ENCODE data around the gene FOXO4. TPM values are rescaled to one million over a fixed set of nuclear protein-coding genes. Genes with fewer than 3 reads are reported as not detected.

FOXO4 gene
- total RNA-seq, 6 experiments from 2014 or later: 4.0 to 8.1 (median 6.0) TPM

DNA sequence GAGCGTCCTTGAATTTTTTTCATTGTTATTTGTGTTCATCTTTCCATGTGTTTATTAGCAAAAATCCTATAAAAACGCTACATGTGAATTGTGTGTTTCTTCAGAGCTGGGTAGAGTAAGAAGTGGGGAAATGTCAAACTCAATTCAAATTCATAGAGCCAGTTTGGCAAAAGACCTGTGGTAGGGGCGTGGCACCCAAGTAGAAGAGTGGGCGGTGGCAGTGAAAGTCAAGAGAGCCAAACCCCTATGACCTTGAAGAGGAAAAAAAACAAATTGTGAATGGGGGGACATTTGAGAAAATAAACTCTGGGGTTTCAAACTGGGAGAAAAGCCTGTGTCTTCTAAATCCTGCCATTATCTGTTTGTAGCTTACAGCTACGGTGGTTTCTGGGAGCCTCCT is 4.4 kb upstream of the FOXO4 start:
- Mint-ChIP-seq H3K27ac (no peak overlapping the region), H3K4me3 (no peak overlapping the region), H3K9me3 (no peaks in the 10 kb centered on the region), H3K36me3 (ENCODE audit: low read depth) (no peaks in the 10 kb centered on the region), H3K27me3 (ENCODE audit: insufficient read depth) (no peaks in the 10 kb centered on the region; the same call in none of the 2 replicates), H3K4me1 (ENCODE audit: low read depth) (peaks cover 7% of the 10 kb centered on the region; the same call in 1 of the 2 replicates)
- no peak for DNase-seq
- TF ChIP-seq, protein P1, sequence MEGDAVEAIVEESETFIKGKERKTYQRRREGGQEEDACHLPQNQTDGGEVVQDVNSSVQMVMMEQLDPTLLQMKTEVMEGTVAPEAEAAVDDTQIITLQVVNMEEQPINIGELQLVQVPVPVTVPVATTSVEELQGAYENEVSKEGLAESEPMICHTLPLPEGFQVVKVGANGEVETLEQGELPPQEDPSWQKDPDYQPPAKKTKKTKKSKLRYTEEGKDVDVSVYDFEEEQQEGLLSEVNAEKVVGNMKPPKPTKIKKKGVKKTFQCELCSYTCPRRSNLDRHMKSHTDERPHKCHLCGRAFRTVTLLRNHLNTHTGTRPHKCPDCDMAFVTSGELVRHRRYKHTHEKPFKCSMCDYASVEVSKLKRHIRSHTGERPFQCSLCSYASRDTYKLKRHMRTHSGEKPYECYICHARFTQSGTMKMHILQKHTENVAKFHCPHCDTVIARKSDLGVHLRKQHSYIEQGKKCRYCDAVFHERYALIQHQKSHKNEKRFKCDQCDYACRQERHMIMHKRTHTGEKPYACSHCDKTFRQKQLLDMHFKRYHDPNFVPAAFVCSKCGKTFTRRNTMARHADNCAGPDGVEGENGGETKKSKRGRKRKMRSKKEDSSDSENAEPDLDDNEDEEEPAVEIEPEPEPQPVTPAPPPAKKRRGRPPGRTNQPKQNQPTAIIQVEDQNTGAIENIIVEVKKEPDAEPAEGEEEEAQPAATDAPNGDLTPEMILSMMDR (IDR thresholded peaks at IDR 0.05): no peak

DNA sequence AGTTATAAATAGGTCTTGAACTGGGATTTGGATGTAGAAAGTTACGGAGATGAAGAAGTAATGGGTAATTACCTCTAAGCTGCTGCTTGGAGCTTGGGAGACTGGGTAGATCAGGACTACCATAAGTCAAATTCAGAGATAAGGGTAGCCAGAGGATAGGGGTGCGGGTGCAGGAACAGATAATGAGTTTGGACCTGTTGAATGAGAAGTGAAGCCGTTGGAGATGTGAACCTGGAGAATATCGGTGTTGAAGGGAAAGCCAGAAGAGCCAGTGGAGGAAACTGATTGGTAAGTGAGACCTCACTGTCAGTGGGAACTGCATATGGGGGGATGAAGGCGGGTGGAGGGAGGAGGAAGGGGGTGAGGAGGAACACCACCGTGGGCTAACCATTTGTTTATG is 618 bp upstream of the FOXO4 start:
- Mint-ChIP-seq H3K9me3 (no peaks in the 10 kb centered on the region), H3K4me3 (peak overlapping the region; percentile 98), H3K27ac (no peak overlapping the region), H3K36me3 (ENCODE audit: low read depth) (no peaks in the 10 kb centered on the region), H3K27me3 (ENCODE audit: insufficient read depth) (no peaks in the 10 kb centered on the region; the same call in 1 of the 2 replicates), H3K4me1 (ENCODE audit: low read depth) (peaks cover 7% of the 10 kb centered on the region; the same call in 1 of the 2 replicates)
- DNase-seq: no peak
- TF ChIP-seq, protein P1 (IDR thresholded peaks at IDR 0.05): no peak

DNA sequence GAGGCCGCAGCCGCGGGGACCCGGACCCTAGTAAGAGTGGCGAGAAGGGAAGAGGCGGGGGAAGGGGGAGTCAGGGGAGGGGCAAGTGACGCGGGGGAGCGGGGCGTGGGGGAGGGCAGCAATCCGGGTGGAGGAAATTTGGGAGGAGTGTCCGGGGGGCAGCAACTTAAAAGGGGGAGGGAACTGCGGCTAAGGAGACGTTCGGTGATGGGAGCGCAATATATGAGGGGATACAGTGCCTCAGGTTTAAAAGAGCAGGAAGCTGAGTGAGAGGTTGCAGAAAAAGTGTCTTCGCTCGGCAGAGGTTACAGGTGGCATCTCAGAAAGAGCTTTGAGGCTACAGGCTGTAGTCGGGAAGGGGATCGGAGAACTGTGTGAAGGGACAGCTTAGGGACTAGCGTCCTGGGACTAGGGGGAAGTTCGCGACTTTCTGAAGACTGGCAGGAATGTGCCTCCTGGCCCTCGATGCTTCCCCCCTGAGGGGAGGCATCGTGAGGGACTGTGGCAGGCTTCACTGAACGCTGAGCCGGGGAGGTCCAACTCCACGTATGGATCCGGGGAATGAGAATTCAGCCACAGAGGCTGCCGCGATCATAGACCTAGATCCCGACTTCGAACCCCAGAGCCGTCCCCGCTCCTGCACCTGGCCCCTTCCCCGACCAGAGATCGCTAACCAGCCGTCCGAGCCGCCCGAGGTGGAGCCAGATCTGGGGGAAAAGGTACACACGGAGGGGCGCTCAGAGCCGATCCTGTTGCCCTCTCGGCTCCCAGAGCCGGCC is 519 bp downstream of the FOXO4 start:
- peaks cover 7% of the 10 kb centered on the region; the same call in 1 of the 2 replicates for H3K4me1 Mint-ChIP-seq (ENCODE audit: low read depth)
- no peaks in the 10 kb centered on the region; the same call in 1 of the 2 replicates for H3K27me3 Mint-ChIP-seq (ENCODE audit: insufficient read depth)
- peak overlapping the region; percentile 55 for H3K27ac Mint-ChIP-seq
- H3K36me3 Mint-ChIP-seq (ENCODE audit: low read depth): no peaks in the 10 kb centered on the region
- no peaks in the 10 kb centered on the region for H3K9me3 Mint-ChIP-seq
- peak overlapping the region; percentile 98 for H3K4me3 Mint-ChIP-seq
- TF ChIP-seq, protein P1 (IDR thresholded peaks at IDR 0.05): no peak
- DNase-seq: no peak

DNA sequence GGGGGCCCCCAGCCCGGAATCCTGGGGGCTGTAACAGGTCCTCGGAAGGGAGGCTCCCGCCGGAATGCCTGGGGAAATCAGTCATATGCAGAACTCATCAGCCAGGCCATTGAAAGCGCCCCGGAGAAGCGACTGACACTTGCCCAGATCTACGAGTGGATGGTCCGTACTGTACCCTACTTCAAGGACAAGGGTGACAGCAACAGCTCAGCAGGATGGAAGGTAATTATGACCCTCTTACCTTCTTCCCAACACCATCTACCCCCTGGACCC is 1.0 kb downstream of the FOXO4 start:
- no peaks in the 10 kb centered on the region for H3K9me3 Mint-ChIP-seq
- H3K4me3 Mint-ChIP-seq: peak overlapping the region; percentile 98
- TF ChIP-seq, protein P1 (IDR thresholded peaks at IDR 0.05): no peak
- no peaks in the 10 kb centered on the region; the same call in 1 of the 2 replicates for H3K27me3 Mint-ChIP-seq (ENCODE audit: insufficient read depth)
- no peak overlapping the region for H3K27ac Mint-ChIP-seq
- peaks cover 7% of the 10 kb centered on the region; the same call in 1 of the 2 replicates for H3K4me1 Mint-ChIP-seq (ENCODE audit: low read depth)
- no peaks in the 10 kb centered on the region for H3K36me3 Mint-ChIP-seq (ENCODE audit: low read depth)
- no peak for DNase-seq

DNA sequence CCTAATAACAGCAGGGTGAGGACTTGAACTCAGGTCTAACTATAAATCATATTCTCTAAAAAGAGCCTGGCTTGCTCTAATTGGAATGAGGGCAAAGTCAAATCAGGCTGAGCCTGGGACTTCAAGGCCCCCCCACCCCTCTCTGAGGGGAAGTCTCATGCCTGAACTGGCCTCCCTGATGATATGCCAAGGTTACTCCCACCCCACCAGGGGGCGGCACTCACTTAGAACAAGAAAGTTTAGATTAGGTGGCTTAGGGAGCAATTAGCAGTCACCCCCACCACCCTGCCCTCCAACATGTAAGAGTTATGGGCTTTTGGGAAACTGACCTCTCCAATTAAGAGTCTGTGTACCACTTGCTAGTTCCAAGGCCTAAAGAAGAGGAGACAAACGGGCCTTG is 2.7 kb downstream of the FOXO4 start:
- H3K36me3 Mint-ChIP-seq (ENCODE audit: low read depth): no peaks in the 10 kb centered on the region

More for the DNA sequence above, 2.7 kb downstream of the FOXO4 start:
- Mint-ChIP-seq H3K9me3 (no peaks in the 10 kb centered on the region), H3K4me3 (no peak overlapping the region), H3K4me1 (ENCODE audit: low read depth) (peaks cover 7% of the 10 kb centered on the region; the same call in 1 of the 2 replicates), H3K27me3 (ENCODE audit: insufficient read depth) (no peaks in the 10 kb centered on the region; the same call in 1 of the 2 replicates), H3K27ac (no peak overlapping the region)
- TF ChIP-seq, protein P1 (IDR thresholded peaks at IDR 0.05): peak; percentile 71
- DNase-seq: no peak

Data from HFFc6 (cell line).